Body of pancreas (tissue), 4 donors: ENCODE results near the gene PRPF8.

Experiments
- CTCF ChIP-seq, 7 experiments: fragments of 450-650 bp in 4 of 7; fragments of 200-600 bp in 3 of 7; sonication (generic) in 3 of 7; IDR thresholded peaks; one replicate each; pipeline ENCODE4 v1.5.1; 2016 to 2019; ENCODE audit warnings: antibody characterized with exemption in 7 of 7
- POLR2A ChIP-seq, 3 donors: fragments of 450-650 bp; IDR thresholded peaks; one replicate each; pipeline ENCODE4 v1.6.1; 2016; ENCODE audit warnings: antibody characterized with exemption in 3 of 3, mild to moderate bottlenecking in 2 of 3

- TF ChIP-seq CTCF (IDR thresholded peaks at IDR 0.05), result no peak
- TF ChIP-seq POLR2A (IDR thresholded peaks at IDR 0.05), result peak in 1 of 3 donors; percentile 3
Observed at GRCh38 chr17:1711804-1712203, 27.1 kb upstream of the PRPF8 start.
